Cerebellar cortex (tissue), 1 donor: ENCODE data around the gene RAC2.

Source experiments
- DNase-seq: peaks from one replicate; pipeline ENCODE4 v3.0.0-alpha.2; 2015; ENCODE audit warnings: low spot score

Gene RAC2

GRCh38 chr22:37275622-37276021 is 31.6 kb upstream of the RAC2 start:
- DNase-seq: no peak

DNA sequence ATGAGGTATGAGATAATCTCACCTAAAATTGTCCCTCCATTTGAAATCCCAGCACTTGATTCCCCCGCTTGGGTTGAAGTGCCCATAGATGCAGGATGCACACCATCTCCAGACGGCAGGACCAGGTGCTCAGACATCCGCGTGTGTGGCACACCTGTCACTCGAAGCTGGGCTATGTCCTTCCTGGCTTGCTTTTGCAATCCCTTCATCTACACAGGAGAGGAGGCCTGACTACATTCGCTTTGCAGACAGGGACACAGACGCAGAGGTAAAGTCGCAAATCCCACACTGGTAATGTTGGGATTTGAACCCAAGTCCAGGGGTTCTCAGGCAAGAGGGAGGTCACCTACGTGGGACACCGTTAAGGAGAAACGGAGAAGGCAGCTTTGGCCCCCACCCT is 31.1 kb upstream of the RAC2 start:
- no peak for DNase-seq

DNA sequence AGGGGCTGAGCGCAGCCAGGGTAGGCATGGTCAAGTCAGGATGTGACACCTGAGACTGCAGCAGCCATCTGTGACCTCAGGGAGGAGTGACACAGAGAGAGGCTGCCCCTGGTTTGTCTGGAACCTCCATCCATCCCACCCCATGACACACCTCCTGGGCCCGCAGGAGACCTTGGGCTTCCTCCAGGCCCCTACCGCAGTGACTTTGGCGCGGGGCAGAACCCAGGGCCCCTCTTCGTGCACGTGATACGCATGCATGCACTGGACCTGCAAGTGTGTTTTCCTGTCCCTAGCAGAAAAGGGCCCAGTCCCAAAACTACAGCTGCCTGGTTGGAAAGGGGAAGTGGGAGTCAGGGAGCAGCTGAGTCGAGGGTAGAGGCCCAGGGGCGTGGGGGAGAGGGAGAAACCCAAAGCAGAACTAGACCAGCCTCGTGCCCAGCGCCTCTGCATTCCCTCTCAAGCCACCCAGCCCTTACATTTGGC is 30.4 kb upstream of the RAC2 start:
- no peak for DNase-seq

- DNase-seq: no peak
These were observed 29.8 kb upstream of the RAC2 start for GRCh38 chr22:37273846-37274225.

DNA sequence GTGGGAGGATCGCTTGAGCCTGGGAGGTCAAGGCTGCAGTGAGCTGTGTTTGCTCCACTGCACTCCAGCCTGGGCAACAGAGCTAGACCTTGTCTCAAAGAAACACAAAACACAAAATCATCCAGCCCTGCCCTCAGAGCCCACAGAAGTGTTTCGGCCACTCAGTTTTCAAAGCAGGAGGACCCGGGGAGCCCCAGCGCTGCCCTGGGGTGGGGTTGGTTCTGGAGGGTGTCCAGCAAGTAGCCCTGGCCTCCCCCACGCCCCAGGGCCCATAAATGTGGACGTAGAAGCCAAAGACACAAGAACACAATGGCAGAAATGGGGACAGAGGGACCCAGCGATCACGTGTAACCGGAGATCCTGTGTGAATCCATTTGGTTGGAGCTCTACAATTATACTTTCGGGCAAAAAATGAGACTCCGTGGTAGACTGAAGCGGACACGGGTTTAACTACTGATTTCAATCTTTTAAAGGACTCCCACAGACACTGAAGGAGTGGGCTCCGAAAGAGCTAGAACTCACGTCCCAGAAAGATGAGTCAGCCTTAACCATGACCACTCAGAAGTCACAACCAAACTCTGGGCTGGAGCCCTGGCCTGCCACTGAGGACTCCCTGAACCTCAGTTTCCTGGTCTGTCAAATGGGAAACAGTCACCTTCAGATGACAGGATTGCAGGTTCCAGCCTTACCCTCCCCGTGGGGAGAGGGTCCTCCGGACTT is 29.2 kb upstream of the RAC2 start:
- DNase-seq: no peak

DNA sequence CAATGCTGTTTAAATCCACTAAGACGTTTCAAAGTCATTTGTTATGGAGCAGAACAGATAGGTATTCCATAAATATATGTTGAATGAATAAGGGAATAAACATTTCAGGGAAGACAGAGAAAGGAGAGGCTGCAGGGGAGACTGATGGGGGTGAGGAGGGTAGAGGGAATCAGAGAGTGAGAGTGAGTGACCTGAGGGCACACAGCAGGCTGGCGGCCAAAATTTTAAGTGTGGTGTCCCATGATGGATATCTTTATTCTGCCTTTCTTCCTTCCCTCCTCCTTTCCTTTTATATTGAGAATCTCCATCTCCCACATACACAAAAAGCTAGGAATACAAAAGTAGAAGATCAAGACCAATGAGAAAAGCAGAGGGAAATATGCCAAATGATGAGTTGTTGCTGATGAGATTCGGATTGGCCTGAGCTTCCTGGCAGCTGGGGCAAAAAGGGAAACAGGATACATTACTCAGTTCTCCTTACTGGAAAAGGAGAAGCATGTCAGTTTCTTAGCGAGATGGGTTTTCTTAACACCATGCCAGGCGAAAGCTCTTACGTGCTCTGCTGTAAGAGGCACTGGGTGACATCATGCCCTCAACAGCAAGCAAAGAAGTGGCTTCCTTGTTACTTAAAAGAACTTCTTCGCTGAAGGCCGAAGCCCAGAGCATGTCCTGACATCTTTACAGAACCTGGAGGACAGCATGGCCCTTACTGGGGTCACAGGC is 27.0 kb upstream of the RAC2 start:
- no peak for DNase-seq

- DNase-seq: no peak
These were observed 26.0 kb upstream of the RAC2 start for GRCh38 chr22:37269936-37270678.

- DNase-seq: no peak
These were observed 23.8 kb upstream of the RAC2 start for GRCh38 chr22:37267661-37268413.

- DNase-seq: peak; percentile 12
These were observed 23.1 kb upstream of the RAC2 start for GRCh38 chr22:37267135-37267587.

GRCh38 chr22:37266581-37267134 is 22.6 kb upstream of the RAC2 start:
- no peak for DNase-seq

DNA sequence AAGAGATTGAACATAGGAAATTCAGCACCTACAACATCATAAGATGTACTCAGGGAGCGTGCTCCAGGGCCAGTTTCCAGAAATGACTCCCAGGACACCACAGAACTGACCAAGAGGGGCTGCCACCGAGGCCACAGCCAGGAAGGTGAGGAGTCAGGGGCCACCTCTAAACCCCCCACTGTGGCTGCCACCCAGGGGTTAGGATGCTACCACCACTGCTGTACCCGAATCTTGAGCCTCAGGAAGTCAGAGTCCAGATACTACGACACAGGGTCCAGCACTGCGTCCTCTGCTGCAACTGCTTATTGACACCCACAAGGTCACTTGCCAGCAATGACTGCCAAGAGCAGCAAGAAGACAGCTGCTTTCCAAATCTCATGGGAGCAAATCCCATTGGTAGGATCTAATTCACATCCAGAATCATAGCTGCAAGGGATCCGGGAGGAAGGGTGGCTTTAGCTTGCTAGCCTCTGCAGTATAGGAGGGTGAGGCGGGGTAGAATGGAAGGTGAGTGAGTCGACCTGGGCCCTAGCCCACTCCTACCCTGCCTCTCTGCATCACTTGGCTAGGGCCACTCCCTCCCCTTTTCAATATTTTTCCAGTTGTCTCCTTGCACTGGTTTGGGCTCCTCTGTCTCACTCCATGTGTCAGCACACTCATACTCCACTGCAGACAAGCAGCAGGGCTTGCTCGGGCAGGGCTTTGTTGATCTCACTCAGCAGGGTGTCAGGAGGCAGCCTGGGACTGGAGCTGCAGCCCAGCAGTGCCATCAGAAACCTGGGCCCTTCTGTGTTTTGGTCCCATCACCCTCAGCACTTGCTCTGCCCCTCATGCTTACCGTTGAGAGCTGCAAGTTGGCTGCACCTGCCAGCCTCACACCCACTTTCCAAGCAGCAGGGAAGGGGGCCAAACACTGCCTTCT is 20.2 kb upstream of the RAC2 start:
- no peak for DNase-seq

GRCh38 chr22:37262346-37262745 is 18.3 kb upstream of the RAC2 start:
- no peak for DNase-seq

GRCh38 chr22:37260901-37261336 is 16.9 kb upstream of the RAC2 start:
- peak; percentile 44 for DNase-seq

DNA sequence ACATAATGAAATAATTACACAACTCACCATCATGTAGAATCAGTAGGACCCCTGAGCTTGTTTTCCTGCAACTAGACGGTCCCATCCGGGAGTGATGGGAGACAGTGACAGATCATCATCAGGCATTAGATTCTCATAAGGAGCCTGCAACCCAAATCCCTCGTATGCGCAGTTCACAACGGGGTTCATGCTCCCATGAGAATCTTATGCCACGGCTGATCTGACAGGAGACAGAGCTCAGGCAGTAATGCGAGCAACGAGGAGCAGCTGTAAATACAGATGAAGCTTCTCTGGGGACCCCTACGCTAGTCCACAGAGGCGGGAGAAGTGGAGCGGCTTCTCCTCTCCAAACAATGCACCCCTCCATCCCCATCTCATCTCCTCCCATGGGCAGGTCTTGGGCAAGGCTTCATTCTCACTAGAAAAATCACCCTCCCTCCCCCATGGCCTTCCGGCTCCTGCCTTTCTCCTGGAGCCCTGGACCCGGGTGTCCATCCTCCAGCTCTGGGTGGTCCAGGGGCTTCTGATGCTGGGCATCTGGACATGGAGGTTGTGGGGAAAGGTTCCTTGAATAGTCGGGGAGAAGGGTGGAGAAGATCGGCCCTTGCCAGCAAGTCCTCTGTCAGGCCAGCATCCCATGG is 16.2 kb upstream of the RAC2 start:
- DNase-seq: no peak

DNA sequence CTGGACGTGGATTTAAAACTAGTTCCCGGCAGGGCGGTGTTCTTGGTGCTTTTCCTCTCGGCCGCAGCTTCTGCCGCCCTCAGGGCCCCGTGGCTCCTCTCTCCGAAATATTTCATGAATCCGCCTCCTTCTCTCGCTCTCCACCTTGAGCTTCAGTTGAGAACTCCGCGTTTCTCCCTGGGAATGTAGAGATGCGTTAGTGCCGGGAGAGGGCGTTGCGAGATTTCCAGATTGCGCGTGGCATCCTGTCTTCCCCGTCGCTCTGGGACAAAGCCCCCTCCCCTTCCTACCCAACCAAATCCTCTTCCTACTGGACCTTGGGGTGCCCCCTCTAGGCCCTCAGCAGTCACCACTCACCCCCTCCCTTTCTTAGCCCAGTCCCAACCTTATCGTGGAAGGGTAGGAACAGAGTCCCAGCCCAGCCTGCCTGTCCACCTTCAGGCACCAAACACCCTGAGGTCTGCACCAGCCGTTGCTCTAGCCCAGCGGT is 15.5 kb upstream of the RAC2 start:
- peak; percentile 13 for DNase-seq

GRCh38 chr22:37258753-37259401 is 14.8 kb upstream of the RAC2 start:
- DNase-seq: no peak

- DNase-seq: no peak
These were observed 14.1 kb upstream of the RAC2 start for GRCh38 chr22:37258005-37258752.

- no peak for DNase-seq
These were observed 12.1 kb upstream of the RAC2 start for GRCh38 chr22:37256075-37256726.
